ENCODE measurements around the gene SNX18.

SNX18 gene

GRCh38 chr5:54519509-54519876 lies 1.9 kb downstream of the SNX18 start:
- peak overlapping the region; percentile 77 for H3K4me3 ChIP-seq (ENCODE audit: low read depth, low read length)
- TF ChIP-seq CTCF (IDR thresholded peaks at IDR 0.05; ENCODE audit: low read depth, low read length) = no peak

- H3K4me3 ChIP-seq (ENCODE audit: low read depth, low read length) = peak overlapping the region; percentile 77
- TF ChIP-seq CTCF (IDR thresholded peaks at IDR 0.05; ENCODE audit: low read depth, low read length) = no peak
Measured at GRCh38 chr5:54520438-54520846, 2.9 kb downstream of the SNX18 start.

GRCh38 chr5:54520940-54521339 lies 3.4 kb downstream of the SNX18 start:
- H3K4me3 ChIP-seq (ENCODE audit: low read depth, low read length) = peak overlapping the region; percentile 77
- TF ChIP-seq CTCF (IDR thresholded peaks at IDR 0.05; ENCODE audit: low read depth, low read length) = no peak

DNA sequence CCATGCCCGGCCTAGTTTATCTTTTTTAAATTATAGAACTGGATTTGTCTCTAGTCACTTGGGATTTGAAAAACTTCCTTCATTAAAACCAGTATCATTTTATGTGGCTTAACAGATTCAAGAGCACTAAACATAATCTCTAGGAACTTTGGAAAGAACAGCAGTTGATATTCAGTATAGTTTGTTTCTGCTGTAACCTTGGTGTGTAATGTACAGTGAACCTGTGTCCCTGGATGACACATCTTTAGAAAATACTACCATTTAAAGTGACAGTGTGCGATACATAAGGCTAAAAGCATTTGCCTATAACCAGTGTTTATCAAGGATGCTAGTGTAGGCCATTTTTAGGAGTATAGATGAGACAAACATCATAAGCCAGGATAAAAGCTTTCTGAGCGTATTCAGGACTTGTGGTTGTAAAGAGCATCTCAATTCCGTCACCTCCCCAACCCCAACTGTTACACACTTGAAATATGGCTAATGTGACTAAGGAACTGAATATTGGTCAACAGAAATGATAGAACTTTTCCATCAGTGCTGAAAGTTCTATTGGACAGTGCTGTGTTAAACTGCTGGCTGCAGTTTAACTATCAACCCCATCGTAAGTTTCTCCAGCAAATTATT lies 4.4 kb downstream of the SNX18 start:
- no peak for TF ChIP-seq CTCF (IDR thresholded peaks at IDR 0.05; ENCODE audit: low read depth, low read length)
- H3K4me3 ChIP-seq (ENCODE audit: low read depth, low read length) = peak overlapping the region; percentile 77

DNA sequence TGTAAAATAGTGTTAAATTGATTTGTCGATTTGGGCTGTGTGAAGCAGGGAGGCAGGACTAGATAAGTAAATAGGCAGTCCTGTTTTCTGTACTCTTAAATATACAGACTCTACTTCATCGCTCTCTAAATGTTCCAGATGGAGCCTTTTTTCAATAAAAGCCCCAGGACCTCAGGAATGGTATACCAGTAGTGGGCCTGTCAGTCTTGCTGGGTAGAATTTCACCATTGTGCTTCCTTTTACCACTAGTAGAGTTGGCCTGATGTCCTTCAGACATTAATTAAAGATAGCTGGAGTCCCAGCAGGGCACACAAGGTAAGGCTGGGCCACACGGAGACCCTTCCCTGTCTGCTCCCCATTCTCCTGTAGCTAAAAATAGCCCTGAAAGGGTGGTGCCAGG lies 6.0 kb downstream of the SNX18 start:
- H3K4me3 ChIP-seq (ENCODE audit: low read depth, low read length) = peak overlapping the region; percentile 77
- no peak for TF ChIP-seq CTCF (IDR thresholded peaks at IDR 0.05; ENCODE audit: low read depth, low read length)

DNA sequence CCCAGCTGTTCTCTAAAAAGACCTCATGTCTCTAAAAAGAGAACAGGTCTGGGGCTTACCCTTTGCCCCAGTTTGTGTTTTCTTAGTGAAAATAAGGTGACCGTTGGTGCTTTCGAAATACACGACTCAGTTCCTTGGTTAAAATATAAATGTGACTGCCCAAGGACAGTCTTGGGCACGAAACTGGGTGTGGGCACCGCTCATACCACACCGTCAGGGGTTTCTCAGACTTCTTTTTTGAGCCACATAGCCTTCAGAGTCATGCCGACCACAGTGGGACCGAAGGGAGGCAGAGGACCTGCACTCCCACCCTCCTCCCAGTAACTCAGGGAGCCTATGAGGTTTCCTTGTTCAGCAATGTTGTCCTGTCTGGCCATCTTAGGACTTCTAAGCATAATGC lies 6.5 kb downstream of the SNX18 start:
- peak overlapping the region; percentile 77 for H3K4me3 ChIP-seq (ENCODE audit: low read depth, low read length)
- no peak for TF ChIP-seq CTCF (IDR thresholded peaks at IDR 0.05; ENCODE audit: low read depth, low read length)

DNA sequence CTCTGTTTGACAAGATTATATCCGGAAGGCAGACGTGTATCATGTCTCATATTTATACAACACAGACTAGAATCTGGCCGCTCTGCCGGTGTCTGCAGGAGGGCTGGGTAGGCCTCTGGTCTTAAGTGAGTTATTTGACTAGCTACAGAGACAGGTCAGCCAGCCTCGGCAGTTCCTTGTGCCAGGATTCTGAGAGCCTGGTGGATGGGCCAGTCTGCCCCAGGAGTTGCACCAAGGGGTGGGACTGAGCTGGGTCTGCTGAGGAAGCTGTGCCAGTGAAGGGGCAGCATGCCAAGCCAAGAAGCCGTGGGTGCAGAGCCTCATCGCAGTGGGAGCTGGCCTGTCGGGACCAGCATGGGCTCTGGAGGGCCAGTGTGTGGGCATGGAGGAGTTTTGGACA lies 7.1 kb downstream of the SNX18 start:
- peak overlapping the region; percentile 77 for H3K4me3 ChIP-seq (ENCODE audit: low read depth, low read length)
- TF ChIP-seq CTCF (IDR thresholded peaks at IDR 0.05; ENCODE audit: low read depth, low read length) = no peak

Measured in WI38 (cell line).